DOHH2 (cell line): ENCODE measurements around the gene ESRRG.

Experiments used
- EZH2phosphoT487 ChIP-seq: fragments of 200-600 bp; sonication (generic); IDR thresholded peaks from 2 replicates; pipeline ENCODE4 v1.6.1; 2017; ENCODE audit warnings: borderline replicate concordance, mild to moderate bottlenecking, antibody characterized with exemption, low read length, moderate library complexity, mixed read lengths
- TF ChIP-seq, protein P1 (sequence below): fragments of 200-600 bp; sonication (generic); IDR thresholded peaks from one replicate; pipeline ENCODE4 v1.5.1; 2014; ENCODE audit warnings: antibody characterized with exemption, mild to moderate bottlenecking, low read depth, low read length; ENCODE audit not compliant: poor library complexity, severe bottlenecking

DNA sequence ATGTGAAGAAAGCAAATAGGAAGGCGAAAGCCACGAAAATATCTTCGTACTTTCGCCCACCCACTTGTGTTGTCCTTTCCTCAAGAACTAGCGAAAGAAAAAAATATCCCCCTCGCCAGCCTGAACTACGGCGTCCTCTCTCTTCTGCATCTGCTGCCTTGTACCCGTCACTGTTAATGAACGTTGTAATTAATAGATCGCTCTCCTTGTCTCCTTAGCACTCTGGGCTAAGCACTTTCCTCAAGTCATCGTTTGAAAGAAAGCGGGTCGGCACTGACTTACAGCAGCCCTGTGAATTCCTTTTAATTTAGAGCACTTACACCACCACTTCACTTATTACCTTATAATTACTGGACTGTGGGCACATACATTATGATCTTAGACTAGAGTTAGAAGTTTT is 44.1 kb downstream of the ESRRG start:
- TF ChIP-seq EZH2phosphoT487 = no peak
- TF ChIP-seq, protein P1, sequence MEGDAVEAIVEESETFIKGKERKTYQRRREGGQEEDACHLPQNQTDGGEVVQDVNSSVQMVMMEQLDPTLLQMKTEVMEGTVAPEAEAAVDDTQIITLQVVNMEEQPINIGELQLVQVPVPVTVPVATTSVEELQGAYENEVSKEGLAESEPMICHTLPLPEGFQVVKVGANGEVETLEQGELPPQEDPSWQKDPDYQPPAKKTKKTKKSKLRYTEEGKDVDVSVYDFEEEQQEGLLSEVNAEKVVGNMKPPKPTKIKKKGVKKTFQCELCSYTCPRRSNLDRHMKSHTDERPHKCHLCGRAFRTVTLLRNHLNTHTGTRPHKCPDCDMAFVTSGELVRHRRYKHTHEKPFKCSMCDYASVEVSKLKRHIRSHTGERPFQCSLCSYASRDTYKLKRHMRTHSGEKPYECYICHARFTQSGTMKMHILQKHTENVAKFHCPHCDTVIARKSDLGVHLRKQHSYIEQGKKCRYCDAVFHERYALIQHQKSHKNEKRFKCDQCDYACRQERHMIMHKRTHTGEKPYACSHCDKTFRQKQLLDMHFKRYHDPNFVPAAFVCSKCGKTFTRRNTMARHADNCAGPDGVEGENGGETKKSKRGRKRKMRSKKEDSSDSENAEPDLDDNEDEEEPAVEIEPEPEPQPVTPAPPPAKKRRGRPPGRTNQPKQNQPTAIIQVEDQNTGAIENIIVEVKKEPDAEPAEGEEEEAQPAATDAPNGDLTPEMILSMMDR = no peak
